HG02588 (cell line): Measurements from ENCODE around the gene ACOT12.
"Not testable (repeated sequence)": the region's sequence is repeated elsewhere in the genome, so short reads cannot be mapped to it uniquely, and the experiment has no call there.

Experiments used
- ATAC-seq: cut with Tn5 transposase; IDR thresholded peaks from one replicate; pipeline ENCODE4 v1.9.1; 2021; ENCODE audit warnings: mild to moderate bottlenecking, moderate library complexity; ENCODE audit not compliant: unreplicated experiment

The ACOT12 gene

DNA sequence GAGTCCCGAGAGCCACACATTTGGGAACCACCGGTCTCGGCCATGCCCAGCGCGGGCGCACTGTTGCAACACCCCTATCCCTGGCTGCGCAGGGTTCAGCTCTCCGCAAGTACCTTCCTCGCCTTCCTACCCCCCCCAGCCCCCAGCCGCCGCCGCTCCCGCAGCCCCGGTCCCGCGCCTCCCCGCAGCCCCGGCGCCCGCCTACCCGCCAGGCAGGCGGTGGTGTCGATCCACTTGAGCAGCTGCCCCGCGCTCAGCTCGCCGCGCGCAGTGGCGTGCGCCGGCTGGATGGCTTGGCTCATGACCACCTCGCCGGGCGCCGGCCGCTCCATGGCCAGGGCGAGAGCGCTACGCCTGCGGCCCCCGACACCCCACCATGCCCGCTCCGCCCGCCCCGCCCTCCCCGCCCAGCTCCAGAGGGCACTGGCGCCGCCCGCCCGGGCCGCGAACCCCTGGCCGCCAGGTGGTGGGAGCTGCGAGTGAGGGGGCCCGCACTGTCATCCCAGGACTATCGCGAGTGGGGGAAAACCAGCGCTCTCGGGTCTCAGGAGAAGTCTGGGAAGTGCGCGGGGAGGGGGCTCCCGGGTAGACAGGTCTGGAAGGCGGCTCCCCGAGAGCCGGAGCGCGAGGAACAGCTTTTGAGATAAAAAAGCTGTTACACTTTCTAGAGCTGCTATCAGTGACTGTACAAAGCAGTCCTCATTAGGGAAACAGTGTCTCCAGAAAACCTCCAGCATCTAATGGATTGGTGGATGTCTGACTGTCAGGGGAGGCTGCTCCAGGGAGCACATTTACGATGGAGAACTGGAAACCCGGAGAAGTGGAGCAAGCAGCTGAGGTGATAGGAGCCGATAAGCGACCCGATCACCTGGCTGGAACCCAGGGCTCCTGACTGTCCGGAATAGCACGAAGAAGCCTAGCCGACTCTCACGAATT lies at the start of gene ACOT12:
ACOT12 (minus strand) TSS at position 352 of the 936 bp plus-strand sequence; CDS start at position 332, 20 bp downstream.
- ATAC-seq, result no peak

DNA sequence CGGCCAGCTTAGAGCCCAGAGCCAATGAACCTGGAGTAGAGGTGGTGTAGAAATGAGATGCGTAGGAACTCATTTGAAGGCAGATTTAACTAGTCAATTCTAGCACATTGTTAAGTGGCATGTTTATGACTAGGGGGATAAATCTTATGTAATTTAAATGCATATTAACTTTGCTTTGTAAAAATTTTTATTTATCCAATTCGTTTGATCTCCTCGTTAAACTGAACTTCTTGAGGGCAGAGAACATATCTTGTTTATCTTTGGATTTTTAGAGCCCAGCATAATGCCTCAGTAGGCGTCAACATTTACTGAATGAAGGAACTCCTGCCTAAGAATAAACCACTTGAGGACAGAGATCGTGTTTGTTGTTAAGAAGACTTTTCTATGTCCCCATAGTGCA lies 41.1 kb upstream of the ACOT12 start:
- ATAC-seq, result no peak

DNA sequence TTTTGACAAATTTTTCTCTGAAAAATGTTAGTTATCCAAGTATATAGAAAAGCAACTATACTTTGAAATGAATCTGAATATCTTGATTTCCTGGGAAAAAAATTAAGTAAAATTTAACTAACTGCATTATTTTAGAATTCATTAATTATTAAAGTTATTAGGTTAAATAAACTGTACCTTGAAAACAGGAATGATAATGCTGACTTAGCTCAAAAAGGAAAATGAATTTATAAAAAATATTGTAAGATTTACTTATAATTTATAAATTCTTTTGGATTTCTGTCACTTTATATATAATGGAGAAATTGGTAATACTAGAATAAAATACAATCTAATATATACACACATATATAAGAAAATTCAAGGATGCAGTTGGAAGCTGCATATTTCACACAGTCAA lies 36.1 kb upstream of the ACOT12 start:
- ATAC-seq, result no peak

DNA sequence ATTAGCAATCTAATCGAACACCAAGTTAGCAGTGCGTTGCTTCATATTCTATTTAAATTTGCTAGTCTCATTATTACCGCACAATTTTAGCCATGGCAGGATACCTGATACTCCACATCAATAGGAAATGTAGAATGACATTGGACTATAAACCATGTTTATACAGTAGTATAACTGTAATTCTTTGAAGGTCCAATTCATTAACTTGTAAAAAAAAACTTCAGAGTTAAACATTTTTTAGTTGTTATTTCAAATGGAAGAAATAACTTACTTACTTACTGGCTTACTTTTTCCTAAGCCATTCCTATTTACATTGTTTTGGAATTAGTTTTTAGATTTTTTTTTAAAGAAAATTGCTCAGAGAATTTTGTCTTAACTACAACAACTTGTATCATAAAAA lies 35.4 kb upstream of the ACOT12 start:
- no peak for ATAC-seq

DNA sequence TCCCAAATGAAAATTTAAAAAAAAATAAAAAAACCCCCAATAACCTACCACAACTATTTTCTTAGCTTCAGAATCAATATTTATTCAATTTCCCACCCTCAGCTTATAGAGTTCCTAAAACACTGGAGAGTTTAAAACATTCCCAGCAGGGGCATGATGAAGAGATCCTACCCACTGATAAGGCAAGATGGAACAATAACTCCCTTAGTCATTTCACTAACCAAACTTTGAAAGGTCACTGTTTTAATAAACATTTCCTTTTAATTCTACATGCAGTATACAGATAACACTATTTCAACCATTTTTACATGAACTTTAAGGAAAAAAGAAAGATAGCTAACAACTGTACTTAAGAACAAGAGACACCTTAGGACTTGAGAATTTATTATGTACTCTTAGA lies 34.9 kb upstream of the ACOT12 start:
- no peak for ATAC-seq

DNA sequence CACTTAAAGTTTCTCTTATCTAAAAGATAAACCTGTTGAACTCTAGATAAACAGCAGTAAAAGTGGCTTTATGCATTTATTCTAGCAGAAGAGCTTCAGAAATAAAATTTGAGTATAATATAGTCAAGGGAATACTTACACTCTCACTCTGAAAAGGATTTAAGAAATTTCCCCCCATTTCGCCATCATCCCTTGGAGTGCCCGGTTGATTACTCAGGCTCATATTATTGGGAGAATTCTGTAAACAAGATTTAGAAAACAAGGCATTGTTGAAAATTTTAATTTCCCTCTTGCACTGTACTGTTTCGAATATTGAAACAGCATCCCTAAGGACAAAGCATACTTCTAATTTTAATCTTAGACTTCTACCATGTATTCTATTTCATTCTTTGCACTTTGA lies 34.5 kb upstream of the ACOT12 start:
- no peak for ATAC-seq

DNA sequence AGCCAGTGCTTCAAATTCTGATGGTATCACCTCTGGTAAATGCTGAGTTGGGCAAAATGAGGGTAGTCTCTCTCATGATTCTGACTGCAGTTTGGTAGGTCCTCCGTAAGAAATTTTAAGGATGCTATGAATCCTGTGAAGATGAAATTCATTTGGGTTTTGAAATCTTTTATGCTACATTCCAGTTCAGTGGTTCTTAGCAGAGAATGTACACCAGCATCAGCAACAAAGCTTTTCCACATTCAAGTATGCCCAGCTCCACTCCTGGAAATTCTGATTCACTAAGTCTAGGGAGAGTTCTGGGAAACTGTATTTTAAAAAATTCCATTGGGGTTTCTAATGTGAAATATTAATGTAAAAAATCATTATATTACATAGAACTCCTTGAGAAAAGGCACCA lies 33.6 kb upstream of the ACOT12 start:
- ATAC-seq, result no peak

DNA sequence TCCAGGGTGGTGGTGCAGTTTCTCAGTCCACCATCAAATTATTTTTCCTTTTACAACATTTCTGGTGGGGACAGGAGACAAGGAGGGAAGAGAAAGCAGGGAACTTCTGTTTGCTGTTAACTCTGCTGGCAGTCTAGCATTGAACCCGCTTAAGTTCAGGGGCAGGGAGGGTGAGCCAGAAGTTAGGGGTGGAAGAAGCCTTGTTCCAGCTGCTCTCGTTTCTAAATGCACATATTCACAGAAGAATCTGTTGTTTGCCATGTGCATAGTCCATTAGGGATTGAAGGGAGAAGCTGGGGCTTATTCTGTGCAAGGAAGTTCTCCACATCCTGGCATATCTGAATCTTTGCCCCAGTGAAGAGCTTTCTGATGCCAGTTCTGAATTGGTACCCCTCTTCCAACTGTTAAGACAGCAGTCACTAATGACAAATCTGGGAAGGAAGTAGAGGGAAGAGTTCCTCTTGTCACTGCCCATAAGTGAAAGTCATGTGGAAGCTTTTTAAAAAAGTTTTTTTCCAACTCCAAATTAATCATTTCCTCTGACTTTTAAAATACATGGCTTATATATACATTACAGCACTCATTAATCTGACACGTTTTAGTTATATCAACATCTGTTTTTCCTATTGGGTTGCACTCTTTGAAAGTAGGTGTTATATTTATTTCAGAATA lies 32.6 kb upstream of the ACOT12 start:
- no peak for ATAC-seq

DNA sequence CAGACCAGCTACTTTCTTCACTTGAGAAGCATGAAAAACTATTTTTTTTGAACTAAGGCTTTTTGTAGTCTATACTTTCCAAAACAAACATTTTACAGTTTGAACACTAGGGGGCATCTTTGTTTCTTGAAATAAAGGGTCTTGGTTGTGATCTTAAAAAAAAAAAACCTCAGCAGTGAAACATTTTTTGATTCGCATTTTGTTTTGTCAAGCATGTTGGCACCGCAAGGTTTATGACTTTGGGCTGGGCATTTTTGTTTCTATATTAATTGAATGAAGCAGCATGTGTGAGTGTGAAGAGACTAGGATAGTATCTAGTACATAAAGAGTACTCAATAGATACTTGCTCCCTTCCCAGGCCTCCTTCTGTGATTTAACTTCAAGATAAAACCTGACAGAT lies 31.6 kb upstream of the ACOT12 start:
- no peak for ATAC-seq

DNA sequence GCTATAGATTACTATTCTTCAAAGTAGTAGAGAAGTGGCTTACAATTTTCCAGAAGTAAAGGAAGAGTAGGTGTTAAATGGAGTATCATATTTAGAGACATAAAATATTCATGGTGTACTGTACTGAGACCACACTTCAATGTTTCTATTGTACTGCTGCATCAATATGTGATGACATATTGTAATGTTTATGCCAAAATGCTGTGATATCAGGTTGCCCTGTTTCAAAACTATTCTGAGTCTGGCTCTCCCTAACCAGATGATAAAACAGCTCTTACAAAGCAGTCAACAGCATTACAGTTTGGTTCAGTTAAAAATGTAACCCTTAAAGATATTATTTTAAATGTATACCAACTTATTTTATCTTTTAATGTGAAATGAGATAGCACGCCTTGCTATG lies 30.8 kb upstream of the ACOT12 start:
- ATAC-seq, result no peak

DNA sequence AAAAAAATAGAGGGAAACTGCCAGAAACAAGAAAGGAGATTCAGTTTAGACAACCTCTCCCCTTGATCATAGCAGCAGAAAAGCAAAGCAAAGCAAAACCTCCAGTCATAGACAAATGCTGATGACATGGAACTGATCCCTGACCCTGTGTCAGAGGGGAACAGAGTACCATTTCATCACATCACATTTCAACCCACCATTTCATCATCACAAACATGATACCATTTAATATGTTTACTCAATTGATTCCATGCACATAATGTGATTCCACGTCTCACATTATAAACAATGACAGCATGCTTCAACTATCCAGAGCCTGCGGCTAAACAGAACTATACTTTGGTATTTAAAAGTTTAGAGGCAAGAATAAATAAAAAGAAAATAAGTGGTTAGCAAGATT lies 28.7 kb upstream of the ACOT12 start:
- ATAC-seq, result no peak

DNA sequence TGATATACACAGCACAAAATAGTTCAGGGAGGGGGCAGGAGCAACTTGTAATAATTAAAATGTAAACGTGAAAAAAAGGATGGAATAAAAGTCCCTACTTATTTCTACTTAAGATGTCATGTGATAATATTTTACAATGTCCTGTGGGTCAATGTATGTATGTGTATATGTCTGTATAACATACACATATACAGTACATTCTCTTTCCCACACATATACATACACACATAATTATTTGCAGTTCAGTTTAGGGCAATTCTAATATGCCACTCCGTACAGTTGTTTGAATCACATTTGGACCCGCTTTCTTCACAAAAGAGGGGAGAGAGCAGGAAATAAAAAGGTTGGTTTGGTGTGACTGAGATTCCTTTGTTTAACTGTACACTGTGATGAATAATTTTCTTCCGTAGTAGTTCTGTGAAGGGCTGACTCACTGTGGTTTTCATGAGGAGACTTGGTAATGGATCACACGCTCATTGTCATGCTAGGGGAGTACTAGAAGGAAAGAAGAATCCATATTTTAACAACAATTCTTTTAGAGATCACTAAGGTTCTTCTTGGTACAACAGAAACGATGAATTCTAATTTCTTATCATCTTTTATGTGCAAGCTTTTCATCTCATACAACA lies 26.2 kb upstream of the ACOT12 start:
- no peak for ATAC-seq

DNA sequence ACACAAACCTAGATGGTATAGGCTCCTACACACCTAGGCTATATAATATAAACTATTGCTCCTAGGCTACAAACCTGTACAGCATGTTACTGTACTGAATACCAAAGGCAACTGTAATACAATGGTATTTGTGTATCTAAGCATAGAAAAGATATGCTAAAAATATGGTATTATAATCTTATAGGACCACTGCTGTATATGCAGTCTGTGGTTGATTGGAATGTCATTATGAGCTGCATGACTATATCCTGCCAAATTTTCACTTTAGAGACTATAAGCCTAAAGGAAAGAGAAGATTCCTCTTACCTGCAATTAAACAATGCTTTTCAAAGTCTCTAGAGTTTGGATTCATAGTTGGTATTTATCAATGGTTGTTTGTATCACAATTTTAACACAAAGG lies 24.7 kb upstream of the ACOT12 start:
- ATAC-seq, result no peak

DNA sequence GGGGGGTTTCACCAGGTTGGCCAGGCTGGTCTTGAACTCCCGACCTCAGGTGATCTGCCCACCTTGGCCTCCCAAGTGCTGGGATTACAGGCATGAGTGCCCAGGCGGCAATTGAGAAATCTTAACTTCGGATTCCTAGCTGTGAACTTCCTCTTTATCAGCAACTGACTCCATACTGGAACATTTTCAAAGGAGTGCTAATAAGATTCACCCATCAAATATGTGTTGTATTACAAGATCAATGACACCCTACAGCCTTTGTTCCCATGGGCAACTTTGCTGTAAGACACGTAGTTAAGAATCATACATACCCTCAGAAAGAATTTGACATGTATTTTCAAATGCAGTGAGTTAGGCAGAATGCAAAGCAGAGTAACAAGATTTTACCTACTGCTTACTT lies 23.1 kb upstream of the ACOT12 start:
- ATAC-seq, result no peak

DNA sequence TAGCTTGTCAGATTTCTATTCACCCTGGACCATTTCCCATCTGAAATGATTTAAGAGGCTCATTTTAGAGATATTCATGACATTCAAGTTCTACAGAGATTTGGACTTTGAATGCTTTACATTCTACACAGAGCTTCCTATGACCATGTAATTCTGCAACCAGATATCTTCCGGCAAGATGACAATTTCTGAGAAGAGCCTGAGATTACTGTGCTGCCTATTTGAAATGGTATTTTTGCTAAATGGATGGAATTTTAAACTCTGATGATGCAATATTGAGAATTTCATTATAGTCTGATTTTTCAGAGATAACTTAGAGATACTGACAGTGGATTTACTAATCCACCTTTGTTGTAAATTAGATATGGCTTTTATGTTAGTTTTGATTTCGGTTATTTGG lies 16.0 kb upstream of the ACOT12 start:
- ATAC-seq, result no peak

DNA sequence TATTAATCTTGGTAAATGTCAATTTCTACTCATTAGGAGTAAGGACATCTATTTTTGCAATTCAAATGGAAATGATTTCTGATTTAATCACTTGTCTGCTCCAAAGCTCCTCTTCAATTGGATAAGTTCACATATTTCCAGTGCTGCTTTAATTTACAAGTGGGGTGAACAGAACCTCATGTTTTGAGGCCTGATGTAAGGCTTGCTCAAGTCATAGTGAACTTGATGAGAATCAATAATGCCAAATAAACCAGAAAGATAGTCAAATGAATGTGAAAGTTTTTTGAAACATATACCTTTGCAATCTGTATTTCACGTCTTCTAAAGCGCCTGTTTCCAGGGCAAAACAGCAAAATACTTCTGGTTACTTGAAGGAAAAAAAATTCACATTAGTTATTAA lies 15.4 kb upstream of the ACOT12 start:
- no peak for ATAC-seq

DNA sequence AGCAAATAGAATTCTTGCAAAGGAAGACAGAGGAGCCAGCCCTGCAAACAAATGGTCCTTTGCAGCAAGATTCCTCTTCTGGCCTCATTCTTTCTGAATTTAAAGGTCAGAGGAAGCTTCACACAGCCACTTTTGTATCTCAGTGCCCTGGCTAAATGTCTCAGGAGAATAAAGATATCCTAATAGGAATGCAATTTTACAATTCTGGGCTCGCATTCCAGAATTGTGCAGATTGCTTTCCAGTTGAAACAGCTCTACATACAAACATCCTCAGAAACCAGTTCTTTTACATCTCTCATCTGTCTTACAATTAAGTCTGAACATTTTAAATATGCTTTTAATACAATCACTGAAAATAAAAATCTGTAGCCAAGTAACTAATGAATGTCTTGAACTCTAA lies 14.6 kb upstream of the ACOT12 start:
- ATAC-seq, result no peak

DNA sequence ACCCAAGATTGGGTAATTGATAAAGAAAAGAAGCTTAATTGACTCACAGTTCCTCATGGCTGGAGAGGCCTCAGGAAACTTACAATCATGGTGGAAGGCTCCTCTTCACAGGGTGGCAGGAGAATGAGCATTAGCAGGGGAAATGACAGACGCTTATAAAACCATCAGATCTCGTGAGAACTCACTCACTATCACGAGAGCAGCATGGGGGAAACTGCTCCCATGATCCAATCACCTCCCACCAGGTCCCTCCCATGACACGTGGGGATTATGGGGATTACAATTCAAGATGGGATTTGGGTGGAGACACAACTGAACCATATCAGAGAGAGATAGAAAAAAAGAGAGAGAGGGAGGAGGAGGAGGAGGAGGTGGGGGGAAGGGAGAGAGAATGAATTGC lies 13.9 kb upstream of the ACOT12 start:
- not testable (repeated sequence) for ATAC-seq

DNA sequence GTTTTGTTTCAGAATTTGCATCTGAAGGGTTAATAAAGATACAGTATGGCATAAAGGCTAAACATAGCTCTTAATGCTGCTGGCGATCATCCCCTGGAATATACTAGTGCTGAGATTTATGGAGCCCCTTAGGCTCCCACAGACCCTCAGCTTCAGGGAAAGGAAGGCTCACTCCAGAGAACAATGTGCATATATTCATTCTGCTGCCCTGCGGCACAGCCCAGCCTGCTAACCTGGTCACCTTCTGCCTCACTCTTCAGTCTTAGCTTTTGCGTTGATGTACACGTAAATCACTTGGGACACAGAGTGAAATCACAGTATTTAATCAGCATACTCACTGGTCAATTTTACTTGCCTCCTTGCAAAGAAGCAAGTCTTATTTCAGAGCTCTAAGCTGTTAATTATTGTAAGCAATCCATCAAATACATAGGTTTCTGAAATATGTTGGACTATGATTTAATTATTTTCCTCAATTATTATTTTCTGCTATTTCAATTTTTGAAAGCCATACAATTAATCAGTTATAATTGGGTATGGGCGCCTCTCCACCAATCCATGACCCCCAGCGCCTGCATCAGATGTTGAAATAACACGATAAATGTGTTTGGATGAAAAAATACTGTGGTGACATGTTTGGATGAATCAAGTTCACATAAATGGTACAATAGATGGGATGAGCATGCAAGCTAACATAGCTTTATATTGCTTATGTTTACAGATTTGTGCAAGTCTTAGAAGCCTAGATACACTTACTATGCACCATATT lies 11.4 kb upstream of the ACOT12 start:
- ATAC-seq, result no peak

DNA sequence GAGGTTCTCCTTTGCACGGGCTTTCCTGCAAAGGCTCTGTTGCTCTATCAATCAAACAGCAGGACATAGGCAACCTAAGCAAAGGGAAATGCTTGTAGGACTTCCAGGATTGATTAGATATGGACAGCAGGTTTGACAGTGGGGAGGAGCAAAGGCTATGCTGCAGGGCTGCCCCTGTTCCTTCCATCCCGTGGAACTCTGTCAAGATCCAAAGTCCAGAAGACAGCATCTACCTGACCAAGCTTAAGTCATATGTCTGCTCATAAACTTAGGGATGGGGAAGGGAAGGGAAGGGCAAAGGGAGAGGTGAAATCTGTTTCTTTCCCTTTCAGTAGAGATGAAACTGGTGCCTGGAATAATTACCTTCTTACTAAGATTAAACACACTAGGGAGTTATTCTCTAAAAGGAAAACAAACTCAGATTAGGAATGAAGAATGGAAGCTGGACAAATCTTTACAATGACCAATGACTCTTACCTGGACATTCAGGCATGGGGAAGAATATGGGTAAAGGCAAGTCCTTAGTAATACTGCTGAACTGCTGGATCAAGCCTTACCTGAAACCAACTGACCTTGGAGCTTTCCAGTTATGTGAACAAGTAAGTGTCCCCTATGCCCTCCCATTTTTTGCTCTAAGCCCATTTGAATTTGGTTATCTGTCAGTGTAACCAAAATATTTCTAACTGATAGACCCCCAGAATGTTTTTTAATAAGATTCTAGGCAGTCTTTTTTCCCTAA lies 8.4 kb upstream of the ACOT12 start:
- ATAC-seq, result no peak
